Neural crest cell (in vitro differentiated cells): Measurements from ENCODE around the gene JADE2. TPM values are rescaled to one million over a fixed set of nuclear protein-coding genes. Genes with fewer than 3 reads are reported as not detected.

Experiments
- DNase-seq: peaks from one replicate; pipeline ENCODE4 v3.0.0; 2021; ENCODE audit warnings: low read depth, mixed read lengths, low spot score
- H3K27ac Mint-ChIP-seq: one replicate; pipeline ENCODE4 v1.8.0; 2021; ENCODE audit warnings: mild to moderate bottlenecking, mixed read lengths; ENCODE audit not compliant: unreplicated experiment
- H3K27me3 Mint-ChIP-seq: 2 replicates; pipeline ENCODE4 v1.8.0; 2021; ENCODE audit warnings: low read depth, mild to moderate bottlenecking, mixed read lengths
- H3K36me3 Mint-ChIP-seq: 2 replicates; pipeline ENCODE4 v1.8.0; 2021; ENCODE audit warnings: low read depth, mild to moderate bottlenecking, mixed read lengths
- H3K4me1 Mint-ChIP-seq: 2 replicates; pipeline ENCODE4 v1.8.0; 2021; ENCODE audit warnings: mixed read lengths
- H3K4me3 Mint-ChIP-seq: one replicate; pipeline ENCODE4 v1.8.0; 2021; ENCODE audit warnings: mild to moderate bottlenecking, mixed read lengths
- H3K9me3 Mint-ChIP-seq: 2 replicates; pipeline ENCODE4 v1.8.0; 2021; ENCODE audit warnings: mixed read lengths
- CTCF ChIP-seq: fragments of 200-600 bp; sonication (generic); conservative IDR thresholded peaks from 2 replicates; pipeline ENCODE4 v1.5.0; 2021; ENCODE audit warnings: antibody characterized with exemption, mild to moderate bottlenecking
- total RNA-seq: library from RNA; stranded (reverse); gene quantifications from 2 replicates; pipeline ENCODE4 v1.2.1, GENCODE V29; 2021

JADE2 gene
- total RNA-seq, 1 donor from 2014 or later: 2.1 TPM

- peaks cover 6% of the 10 kb centered on the region for H3K4me1 Mint-ChIP-seq
- TF ChIP-seq CTCF: no peak
- no peaks in the 10 kb centered on the region for H3K36me3 Mint-ChIP-seq
- no peaks in the 10 kb centered on the region for H3K27me3 Mint-ChIP-seq
- H3K4me3 Mint-ChIP-seq: no peak overlapping the region
- H3K27ac Mint-ChIP-seq: no peak overlapping the region
- DNase-seq: no peak
- no peaks in the 10 kb centered on the region for H3K9me3 Mint-ChIP-seq
These were observed 53.3 kb downstream of the JADE2 start for GRCh38 chr5:134578578-134579283.

DNA sequence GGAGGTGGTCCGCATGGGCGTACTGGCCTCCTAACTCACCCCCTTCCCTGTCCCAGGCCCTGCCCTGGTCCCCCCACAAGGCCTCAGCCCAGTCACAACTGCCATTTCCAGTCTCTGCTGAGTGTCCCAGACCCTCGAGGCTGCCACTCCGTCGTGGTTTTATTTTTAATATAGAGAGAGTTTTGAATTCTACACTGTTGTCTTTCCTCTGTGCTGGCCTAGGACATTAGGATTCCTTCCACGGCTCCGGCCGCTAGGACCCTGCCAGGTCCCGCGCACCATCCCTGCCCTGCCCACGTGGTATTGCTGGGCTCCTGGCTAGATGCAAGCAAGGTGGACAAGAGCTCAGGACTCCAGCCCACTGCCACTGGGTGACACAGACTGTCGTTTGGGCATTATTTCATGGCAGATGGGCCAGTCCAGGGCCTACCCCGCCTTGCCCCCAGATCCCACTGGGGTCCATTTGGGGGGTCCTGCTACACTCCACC is 53.9 kb downstream of the JADE2 start:
- no peaks in the 10 kb centered on the region for H3K9me3 Mint-ChIP-seq
- no peak overlapping the region for H3K27ac Mint-ChIP-seq
- H3K27me3 Mint-ChIP-seq: no peaks in the 10 kb centered on the region
- H3K4me3 Mint-ChIP-seq: no peak overlapping the region
- peaks cover 6% of the 10 kb centered on the region for H3K4me1 Mint-ChIP-seq
- DNase-seq: no peak
- no peak for TF ChIP-seq CTCF
- no peaks in the 10 kb centered on the region for H3K36me3 Mint-ChIP-seq

DNA sequence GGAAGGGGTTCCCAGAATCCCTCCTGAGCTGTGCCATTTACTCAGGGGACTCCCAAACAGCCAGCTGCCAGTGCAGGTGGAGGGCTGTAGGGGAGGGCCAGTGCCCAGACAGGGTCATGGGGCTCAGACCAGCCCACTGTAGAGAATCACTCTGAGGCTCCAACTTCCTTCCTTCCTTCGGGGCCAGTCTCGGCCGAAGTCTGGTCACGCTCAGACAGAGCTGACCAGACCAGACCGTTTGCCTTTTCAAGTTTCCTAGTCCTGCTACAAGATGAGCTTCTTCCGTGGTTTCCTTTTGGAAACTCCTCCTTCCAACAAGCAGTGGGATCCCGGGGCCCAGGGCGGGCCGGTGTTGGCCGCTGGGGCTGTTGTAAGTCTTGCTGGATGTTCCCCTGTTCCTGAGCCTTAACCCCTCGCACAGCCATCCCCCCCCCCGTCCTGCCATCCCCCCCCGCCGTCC is 54.6 kb downstream of the JADE2 start:
- peaks cover 6% of the 10 kb centered on the region for H3K4me1 Mint-ChIP-seq
- no peak overlapping the region for H3K27ac Mint-ChIP-seq
- H3K4me3 Mint-ChIP-seq: no peak overlapping the region
- H3K36me3 Mint-ChIP-seq: no peaks in the 10 kb centered on the region
- TF ChIP-seq CTCF: no peak
- no peaks in the 10 kb centered on the region for H3K27me3 Mint-ChIP-seq
- DNase-seq: no peak
- H3K9me3 Mint-ChIP-seq: no peaks in the 10 kb centered on the region

- Mint-ChIP-seq H3K4me3 (no peak overlapping the region), H3K27ac (no peak overlapping the region), H3K9me3 (no peaks in the 10 kb centered on the region), H3K27me3 (no peaks in the 10 kb centered on the region), H3K36me3 (no peaks in the 10 kb centered on the region), H3K4me1 (peaks cover 6% of the 10 kb centered on the region)
- DNase-seq: no peak
- TF ChIP-seq CTCF: no peak
These were observed 55.9 kb downstream of the JADE2 start for GRCh38 chr5:134581241-134581981.

- no peak overlapping the region for H3K4me3 Mint-ChIP-seq
- peaks cover 6% of the 10 kb centered on the region for H3K4me1 Mint-ChIP-seq
- no peak for TF ChIP-seq CTCF
- H3K36me3 Mint-ChIP-seq: no peaks in the 10 kb centered on the region
- DNase-seq: no peak
- H3K9me3 Mint-ChIP-seq: no peaks in the 10 kb centered on the region
- H3K27ac Mint-ChIP-seq: no peak overlapping the region
- no peaks in the 10 kb centered on the region for H3K27me3 Mint-ChIP-seq
These were observed 56.8 kb downstream of the JADE2 start for GRCh38 chr5:134582281-134582680.
